NCI-H226 (cell line): Measurements from ENCODE around the gene CIAO1.
A peak's percentile ranks its signal among the peaks of the same experiment; 100 is the strongest.
"Not testable (repeated sequence)": the region's sequence is repeated elsewhere in the genome, so short reads cannot be mapped to it uniquely, and the experiment has no call there.

ENCODE experiments used
- DNase-seq: peaks from one replicate; pipeline ENCODE4 v3.0.0-alpha.2; 2015

The CIAO1 gene

DNA sequence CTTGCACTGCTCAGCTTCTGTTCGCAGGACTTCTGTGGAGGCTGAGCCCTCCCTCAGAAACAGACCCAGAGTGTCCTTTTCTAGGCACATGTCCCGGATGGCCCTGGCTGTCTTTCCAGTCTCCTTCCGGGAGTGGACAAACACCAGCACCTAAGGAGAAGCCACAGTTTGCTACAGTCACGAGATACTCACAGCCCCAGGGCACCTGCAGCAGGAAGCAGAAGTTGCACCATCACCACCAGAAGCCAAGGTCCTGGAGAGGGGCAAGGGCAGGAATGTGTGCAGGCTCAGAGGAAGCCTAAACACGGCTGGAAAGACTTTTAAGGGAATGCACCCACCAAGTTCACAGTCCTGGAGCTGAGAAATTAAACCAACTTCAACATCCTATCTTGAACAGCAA, 25.7 kb downstream of the CIAO1 start:
- DNase-seq = no peak

DNA sequence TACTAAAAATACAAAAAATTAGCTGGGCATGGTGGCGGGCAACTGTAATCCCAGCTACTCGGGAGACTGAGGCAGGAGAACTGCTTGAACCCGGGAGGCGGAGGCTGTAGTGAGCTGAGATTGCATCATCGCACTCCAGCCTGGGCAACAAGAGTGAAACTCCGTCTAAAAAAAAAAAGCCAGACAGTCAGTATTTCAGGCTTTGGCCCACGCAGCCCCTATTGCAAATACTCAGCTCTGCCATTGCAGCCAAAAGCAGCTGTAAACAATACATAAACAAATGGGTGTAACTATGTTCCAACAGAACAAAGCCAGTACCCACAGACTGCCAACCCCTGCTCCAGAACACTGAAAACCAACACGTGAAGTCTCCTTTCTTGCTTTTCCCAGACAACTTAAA, 28.2 kb downstream of the CIAO1 start:
- not testable (repeated sequence) for DNase-seq

DNA sequence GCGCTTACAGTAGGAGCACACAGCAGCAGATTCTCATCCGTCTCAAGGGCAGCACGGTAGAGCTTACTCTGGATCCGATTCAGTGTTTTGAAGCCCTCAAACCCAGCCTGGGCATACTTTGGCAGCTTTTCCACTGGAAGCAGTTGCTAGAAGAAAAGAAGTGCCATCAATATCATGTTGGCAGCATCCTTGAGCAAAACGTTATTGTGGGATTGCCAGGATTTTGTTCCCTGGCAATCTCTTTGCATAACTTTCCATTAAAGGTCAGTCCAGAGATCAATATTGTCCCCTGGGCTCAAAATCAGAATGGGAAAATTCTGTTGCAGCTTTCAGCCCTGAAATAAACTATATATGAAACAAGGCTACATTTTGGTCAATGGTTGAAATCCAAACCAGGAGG, 30.9 kb downstream of the CIAO1 start:
- no peak for DNase-seq

DNA sequence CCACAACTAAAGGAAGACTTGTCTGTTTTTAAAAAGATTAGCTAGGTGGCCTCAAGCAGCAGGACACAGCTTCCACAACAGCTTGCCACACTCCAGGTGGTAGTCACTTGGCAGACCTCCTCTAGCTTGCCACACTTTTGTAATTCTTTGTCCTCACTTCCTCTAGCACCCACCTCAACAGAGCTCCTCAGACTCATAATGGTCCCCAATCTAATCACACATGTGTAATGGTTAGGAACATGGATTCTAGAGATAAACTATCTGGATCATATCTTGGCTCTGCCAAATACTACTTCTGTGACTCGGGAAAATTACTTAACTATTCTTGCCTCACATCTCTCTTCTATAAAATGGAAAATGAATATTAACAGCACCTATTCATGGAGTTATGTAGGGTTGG, 35.8 kb downstream of the CIAO1 start:
- no peak for DNase-seq

DNA sequence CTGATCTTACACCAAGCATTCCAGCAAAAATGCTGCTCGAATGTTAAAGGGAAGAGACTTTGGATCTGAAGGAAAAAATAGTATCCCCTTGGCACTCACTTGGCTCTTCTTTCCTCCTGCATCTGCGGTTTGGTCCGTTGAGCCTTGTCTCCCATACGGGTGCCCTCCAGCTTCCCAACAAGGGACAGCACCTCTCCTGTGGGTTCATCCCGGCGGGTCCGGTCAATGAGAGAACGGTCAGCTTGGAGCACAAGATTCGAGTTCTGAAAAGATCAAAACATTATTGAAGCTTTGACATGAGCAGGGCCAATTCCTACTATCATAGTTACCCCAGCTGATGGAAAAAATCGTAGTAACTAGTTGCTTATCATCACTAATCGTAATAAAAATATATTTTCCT, 38.6 kb downstream of the CIAO1 start:
- no peak for DNase-seq

DNA sequence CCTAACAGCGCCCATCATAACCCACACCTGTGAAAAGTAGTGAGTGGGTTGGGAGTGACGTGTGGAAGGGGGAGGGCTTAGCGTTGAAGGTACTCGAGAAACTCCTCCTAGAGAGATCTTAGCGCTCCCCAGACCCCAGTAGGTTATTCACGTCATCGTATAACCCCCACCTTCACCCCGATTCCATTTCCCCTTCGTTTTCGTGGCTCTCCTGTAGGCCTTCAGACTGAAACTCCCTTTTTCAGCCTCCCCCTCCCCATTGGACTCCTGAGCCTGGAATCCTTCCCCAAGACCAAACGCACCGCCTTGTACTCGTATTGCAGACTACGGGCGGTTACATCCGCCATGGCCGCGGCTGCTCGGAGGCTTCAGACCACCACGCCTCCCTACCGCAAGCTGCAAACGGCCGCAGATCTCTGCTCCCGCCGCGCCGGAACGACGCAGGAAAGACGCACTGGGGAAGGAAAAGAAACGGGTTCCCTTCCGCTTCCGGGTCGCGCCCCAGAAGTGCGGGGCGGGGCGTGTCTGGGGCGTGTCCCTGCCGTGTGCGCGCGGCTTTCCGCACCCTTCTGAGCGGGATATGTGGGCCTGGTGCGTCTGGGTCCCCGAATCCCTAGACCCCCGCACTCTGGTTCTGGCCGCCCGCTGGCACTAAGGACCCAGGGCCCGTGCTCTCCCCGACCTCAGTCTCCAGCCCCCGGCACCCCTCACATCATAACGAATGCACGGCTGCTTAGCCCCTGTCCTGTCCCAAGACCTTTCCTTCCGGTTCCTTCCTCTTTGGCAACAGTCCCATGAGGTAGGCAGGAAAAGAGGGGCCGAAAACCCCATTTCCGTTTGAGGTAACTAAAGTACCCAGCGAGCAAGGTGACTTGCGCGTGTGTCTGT, 39.3 kb downstream of the CIAO1 start, which contains the start of gene SNRNP200:
Gene SNRNP200 (minus strand): TSS at position 456 of the 888 bp plus-strand sequence. CDS start 109 bp downstream, at position 347.
- DNase-seq = peak; percentile 84

GRCh38 chr2:96305979-96306308, 39.9 kb downstream of the CIAO1 start:
- no peak for DNase-seq

DNA sequence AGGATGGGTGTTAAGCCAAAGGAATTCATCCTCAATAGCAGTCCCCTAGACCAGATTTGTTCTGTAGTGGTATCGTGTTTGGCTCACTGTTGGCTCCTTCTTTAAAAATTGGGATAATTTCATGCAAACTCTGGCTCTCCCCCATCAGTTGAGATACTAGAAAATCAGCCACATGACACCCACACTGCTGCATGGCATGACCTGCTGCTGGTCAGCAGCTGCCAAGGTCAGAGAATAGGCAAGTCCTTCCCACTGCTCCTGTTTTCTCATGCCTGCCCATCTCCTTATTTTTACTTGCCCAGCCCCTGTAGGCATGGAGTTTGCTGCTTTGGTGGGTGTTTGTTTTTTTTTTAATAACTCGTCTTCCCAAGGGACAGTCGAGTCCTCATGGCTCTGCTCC, 40.3 kb downstream of the CIAO1 start:
- no peak for DNase-seq

DNA sequence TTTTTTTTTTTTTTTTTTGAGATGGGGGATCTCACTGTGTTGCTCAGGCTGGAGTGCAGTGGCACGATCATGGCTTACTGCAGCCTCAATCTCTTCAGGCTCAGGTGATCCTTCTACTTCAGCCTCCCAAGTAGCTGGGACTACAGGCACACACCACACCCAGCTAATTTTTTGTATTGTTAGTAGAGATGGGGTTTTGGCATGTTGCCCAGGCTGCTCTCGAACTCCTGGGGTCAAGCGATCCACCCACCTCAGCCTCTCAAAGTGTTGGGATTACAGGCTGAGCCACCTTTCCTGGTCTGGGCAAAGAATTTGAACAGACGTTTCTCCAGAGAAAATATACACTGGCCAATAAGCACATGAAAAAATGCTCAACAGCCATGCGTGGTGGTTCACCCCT, 42.2 kb downstream of the CIAO1 start:
- DNase-seq = no peak

GRCh38 chr2:96315005-96315399, 49.0 kb downstream of the CIAO1 start:
- DNase-seq = no peak

GRCh38 chr2:96315400-96316071, 49.5 kb downstream of the CIAO1 start:
- DNase-seq = peak; percentile 43

- DNase-seq = no peak
Observed at GRCh38 chr2:96316999-96317398, 51.0 kb downstream of the CIAO1 start.

- DNase-seq = no peak
Observed at GRCh38 chr2:96317584-96317997, 51.6 kb downstream of the CIAO1 start.

GRCh38 chr2:96318723-96319122, 52.7 kb downstream of the CIAO1 start:
- DNase-seq = no peak

DNA sequence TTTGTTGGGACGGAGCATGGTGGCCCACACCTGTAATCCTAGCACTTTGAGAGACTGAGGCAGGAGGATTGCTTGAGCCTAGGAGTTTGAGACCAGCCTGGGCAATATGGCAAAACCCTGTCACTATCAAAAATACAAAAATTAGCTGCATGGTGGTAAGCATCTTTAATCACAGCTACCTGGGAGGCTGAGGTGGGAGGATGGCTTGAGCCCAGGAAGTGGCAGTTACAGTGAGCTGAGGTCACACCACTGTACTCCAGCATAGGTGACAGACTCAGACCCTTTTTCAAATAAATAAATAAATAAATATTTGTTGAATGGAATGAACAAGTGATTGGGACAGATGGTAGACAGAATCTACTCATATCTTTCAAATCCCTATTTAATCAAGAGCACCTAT, 53.4 kb downstream of the CIAO1 start:
- DNase-seq = no peak

DNA sequence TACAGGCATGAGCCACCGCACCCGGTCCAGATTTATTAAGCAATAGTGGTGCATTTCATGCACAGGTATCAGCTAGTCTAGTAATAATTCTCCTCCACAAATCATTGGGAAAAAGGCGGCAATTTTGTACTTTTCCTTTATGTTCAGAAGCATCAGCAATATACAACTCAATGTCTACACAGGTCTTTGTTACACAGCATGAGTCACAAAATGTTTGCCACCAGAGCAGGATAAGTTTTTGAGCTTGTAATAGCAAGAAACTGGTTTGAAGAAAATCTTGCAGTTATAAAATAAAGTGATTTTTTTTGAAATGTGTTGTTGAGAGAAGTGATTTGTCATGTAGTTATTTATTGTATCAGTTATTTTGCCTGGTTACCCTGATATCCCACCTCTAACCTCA, 54.3 kb downstream of the CIAO1 start:
- DNase-seq = no peak

- DNase-seq = no peak
Observed at GRCh38 chr2:96320728-96321622, 55.0 kb downstream of the CIAO1 start.
